Retinal pigment epithelial cell (primary cell): Measurements from ENCODE around the gene IL13RA1.

Experiments
- DNase-seq: peaks from one replicate; pipeline ENCODE4 v3.0.0-alpha.2; 2010; ENCODE audit warnings: low read depth
- H3K4me3 ChIP-seq: 2 replicates; pipeline ENCODE4 v1.5.1; 2011; ENCODE audit warnings: mild to moderate bottlenecking, low read length, control low read depth, moderate library complexity
- CTCF ChIP-seq: conservative IDR thresholded peaks from 2 replicates; pipeline ENCODE4 v1.5.1; 2011; ENCODE audit warnings: low read depth, low read length, control low read depth, inconsistent platforms

Gene IL13RA1

GRCh38 chrX:118720058-118720707, 7.2 kb upstream of the IL13RA1 start:
- H3K4me3 ChIP-seq: no peak overlapping the region
- DNase-seq: no peak
- no peak for TF ChIP-seq CTCF

GRCh38 chrX:118723376-118723775, 4.0 kb upstream of the IL13RA1 start:
- DNase-seq: no peak
- H3K4me3 ChIP-seq: no peak overlapping the region
- no peak for TF ChIP-seq CTCF

GRCh38 chrX:118724365-118724764, 3.0 kb upstream of the IL13RA1 start:
- TF ChIP-seq CTCF: no peak
- no peak overlapping the region for H3K4me3 ChIP-seq
- no peak for DNase-seq

GRCh38 chrX:118724775-118725174, 2.6 kb upstream of the IL13RA1 start:
- TF ChIP-seq CTCF: no peak
- no peak for DNase-seq

GRCh38 chrX:118726396-118726795, 1.0 kb upstream of the IL13RA1 start:
- no peak for DNase-seq
- H3K4me3 ChIP-seq: no peak overlapping the region

More at GRCh38 chrX:118724775-118725174, 2.6 kb upstream of the IL13RA1 start:
- no peak overlapping the region for H3K4me3 ChIP-seq

GRCh38 chrX:118727686-118728339, 407 bp downstream of the IL13RA1 start:
- no peak for TF ChIP-seq CTCF
- DNase-seq: no peak
- H3K4me3 ChIP-seq: peak overlapping the region; percentile 56

More at GRCh38 chrX:118726396-118726795, 1.0 kb upstream of the IL13RA1 start:
- TF ChIP-seq CTCF: no peak
